Activated CD8-positive, alpha-beta memory T cell treated with anti-CD3 and anti-CD28 coated beads, Interleukin-2, amount 50 U/mL, for 48 hours (primary cell): ENCODE data around the gene MICOS13.
"Not testable (repeated sequence)": the region's sequence is repeated elsewhere in the genome, so short reads cannot be mapped to it uniquely, and the experiment has no call there.

ENCODE experiments used
- DNase-seq: peaks from one replicate; pipeline ENCODE4 v3.0.0-alpha.2; 2020

Gene MICOS13, protein sequence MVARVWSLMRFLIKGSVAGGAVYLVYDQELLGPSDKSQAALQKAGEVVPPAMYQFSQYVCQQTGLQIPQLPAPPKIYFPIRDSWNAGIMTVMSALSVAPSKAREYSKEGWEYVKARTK

DNA sequence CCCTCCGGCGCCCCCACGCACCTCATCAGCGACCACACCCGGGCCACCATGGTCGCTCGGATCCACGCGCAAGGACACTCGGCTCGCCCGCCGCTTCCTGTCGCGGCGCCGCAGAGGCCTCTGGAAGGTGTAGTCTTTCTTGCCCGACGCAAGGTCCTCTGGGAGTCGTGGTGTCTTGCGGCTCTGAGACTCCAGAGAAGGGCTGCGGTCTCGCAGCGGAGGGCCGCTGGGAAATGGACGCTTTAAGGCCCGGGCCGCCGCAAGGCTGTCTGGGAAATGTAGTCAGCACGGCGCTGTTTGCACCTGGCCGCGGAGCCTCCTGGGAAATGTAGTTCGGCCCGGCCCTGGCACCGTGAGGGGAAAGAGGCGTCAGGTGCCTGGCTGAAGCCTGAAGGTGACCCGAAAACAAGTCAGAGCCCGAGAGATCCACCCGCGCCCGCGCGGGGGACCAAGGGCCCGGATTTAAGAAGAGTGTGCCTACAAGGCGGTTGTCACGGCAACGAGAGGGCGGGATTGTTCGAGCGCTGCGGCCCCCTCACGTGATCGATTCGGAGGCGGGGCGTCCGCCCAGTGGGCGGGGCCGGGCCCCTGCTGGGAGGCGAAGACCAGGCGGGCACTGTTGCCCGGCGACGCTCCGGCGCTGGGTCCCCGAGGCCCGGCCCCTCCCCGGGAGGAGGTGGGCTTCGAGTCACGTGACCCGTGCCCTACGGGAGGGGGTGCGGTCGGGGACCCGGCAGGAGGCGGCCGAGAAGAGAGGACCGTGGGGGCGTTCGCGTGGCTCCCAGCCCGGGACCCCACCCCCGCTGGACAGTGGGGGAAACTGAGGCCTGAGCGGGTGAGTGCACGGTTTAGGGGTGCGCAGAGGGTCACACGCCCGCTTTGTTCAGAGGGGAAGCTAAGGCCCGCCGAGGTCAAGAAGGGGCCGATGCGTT, at the start of gene MICOS13, which contains the start of gene HSD11B1L:
MICOS13 (minus strand) TSS at position 80 of the 932 bp plus-strand sequence; CDS start at position 50, 30 bp downstream.
HSD11B1L (plus strand) TSS at position 591 of the 932 bp plus-strand sequence. CDS start 3,806 bp downstream, outside the sequence.
- DNase-seq: peak; percentile 99

DNA sequence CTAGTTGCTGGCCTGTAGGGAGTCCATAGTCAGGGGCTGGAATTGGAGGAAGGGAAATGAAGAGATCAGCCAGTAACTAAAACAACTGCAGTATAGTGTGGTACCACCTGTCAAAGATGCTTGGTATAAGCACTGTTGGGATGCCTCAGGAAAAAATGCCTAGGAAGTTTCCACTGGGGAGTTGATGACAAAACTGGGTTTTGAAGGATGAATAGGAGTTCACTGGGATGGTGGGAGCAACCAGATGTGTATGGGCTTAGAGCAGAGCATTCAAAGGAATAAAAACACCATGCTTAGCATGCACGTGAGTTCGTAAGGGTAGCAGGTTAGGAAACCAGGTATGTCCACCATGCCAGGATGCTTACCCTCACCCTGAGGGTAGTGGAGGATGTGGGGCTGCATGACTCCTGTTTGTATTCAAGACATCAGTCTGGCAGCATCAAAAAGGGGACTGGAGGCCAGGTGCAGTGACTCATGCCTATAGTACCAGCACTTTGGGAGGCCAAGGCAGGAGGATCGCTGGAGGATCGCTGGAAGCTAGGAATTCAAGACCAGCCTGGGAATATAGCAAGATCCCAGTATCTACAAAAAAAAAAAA, 47.2 kb upstream of the MICOS13 start:
- no peak for DNase-seq

DNA sequence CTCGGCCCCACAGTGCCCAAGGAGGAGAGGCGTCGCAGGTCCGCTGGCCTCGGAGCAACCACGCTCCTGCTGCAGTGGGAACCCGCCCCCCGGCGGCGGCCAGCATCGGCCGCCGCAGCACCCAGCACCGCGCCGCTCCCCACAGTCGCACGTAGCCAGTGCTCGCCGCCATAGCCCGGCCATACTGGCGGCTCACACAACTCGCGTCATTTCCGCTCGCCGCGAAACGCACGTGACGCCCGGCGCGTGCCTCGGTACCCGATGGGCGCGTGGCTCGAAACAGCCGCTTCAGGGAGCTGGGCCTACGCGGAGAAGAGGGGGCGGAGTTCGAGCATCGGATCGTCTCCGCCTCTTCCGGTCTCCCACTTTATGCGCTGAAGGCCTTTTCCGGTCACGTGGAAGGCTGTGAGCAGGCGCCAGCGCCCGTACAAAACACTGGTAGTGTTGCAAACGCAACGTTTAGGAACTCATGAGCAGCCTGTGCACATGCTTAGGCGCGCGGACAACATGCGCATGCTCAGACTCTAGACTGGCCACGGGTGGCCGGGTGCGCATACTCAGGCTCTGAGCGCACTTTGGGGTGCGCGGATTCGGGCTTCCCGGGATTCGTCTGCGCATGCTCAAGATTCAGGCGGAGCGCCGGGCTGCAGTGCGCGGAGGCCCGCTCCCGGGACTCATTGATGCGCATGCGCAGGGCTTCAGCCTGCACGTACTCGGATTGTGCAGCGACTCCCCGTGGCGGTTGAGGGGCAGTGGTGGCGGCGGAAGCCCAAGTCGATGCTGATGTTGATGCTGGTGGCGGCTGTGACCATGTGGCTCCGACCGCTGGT, 39.9 kb upstream of the MICOS13 start, which contains the start of the genes CATSPERD and LONP1:
CATSPERD (plus strand) TSS at position 677 of the 830 bp plus-strand sequence; CDS start at position 778, 101 bp downstream.
LONP1 (minus strand) TSS at position 186 of the 830 bp plus-strand sequence; CDS start at position 172, 14 bp downstream.
- DNase-seq: peak; percentile 99

DNA sequence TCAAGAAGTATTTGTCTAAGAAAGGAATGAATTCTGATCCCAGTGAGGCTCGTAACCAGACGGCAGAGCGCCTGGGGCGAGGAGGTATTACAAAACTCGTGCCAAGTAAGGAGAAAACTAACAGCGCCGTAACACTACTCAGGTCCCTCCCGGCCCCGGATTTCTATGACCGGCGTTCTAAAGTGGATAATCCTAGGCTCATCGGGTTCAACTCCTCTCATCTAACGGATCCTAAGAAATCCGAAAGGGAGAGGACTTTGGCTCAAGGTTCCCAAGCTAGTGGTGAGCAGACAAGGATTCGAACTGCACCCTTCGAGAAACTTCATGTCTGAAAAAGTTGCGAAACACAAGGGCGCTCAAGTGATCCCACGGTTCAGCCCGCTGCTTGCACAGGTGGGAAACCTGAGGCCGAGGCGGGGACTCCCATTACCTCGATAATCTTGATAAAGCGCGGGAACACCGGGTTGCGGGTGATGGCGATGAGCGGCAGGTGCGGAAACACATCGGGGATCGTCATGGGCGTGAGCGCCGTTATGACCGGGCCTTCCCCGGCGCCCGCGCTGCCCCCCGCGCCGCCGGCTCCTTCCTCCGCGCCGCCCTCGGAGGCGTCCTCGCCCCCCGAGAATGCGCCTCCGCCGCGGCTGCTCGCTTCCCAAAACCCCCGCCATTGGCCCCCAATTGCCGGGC, 39.1 kb upstream of the MICOS13 start:
- DNase-seq: peak; percentile 73

DNA sequence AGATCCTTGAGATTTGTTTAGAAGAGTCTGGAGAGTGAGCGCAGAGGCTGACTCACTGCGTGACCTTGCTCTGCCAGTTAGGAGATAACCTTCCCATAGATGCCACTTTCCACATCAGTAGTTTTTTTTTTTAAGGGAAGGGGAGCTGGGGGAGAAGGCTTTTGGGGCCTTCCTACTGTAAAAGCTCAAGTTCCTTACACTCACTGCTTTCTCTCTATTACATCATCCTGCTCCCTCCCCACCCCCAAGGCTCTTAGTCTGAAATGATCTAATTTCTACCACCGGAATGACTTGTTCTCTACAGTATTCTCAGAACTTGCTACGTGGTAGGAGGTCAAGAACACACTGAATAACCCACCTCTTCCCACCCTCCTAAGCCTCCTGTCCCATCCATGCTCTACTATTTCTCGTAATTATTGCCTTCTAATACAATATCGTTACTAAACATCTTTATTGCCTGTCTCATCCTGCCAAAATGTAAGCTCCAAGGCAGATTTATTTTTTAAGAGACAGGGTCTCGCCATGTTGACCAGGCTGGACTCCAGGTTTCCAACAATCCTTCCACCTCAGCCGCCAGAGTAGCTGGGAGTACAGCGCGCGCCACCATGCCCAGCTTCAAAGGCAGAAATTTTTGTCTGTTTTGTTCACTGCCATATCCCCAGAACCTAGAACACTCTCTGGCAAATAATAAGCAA, 38.4 kb upstream of the MICOS13 start:
- peak; percentile 60 for DNase-seq

DNA sequence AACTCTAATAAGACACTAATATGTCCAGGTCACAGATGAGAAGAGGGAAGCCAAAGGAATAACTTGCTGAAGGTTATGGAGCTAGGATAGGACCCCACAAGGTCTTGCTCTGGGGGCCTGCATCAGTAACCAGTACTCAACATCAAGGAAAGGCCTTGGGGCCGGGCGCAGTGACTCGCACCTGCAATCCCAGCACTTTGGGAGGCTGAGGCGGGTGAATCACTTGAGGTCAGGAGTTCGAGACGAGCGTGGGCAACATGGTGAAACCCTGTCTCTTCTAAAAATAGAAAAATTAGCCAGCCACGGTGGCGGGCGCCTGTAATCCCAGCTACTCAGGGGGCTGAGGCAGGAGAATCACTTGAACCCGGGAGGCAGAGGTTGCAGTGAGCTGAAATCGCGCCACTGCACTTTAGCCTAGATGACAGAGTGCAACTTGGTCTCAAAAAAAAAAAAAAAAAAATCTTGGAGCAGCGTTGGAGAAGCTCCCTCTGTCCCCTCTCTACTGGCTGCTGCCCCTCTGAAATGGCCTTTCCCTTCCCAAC, 37.8 kb upstream of the MICOS13 start:
- peak; percentile 83 for DNase-seq

DNA sequence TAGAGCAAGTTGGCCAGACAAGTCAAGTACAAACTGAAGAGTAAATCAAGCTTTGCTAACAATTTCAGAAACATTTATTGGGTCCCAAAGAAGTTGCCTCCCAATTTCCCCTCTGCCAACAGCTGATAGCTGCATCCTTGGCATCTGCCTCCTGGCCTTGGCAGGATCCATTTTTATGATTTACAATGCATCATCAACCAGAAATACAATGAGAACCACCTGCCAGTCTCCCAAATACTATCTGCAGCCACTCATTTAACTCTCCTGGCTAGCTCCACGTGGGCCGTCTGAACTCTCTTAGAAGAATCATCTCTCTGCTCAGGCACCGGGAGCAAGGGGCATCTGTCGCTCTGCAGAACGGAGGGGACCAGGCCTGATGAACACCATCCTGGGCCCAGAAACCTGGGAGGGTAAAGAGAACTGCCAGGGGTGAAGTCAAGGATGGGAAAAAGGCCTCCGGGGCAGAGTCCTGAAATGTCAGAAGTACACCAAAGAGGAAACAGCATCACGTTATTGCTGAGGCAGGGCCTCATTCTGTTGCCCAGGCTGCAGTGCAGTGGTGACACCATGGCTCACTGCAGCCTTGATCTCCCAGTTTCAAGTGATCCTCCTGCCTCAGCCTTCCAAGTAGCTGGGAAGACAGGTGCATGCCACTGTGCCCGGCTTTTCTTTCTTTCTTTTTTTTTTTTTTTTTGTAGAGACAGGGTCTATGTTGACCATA, 37.1 kb upstream of the MICOS13 start:
- DNase-seq: no peak

DNA sequence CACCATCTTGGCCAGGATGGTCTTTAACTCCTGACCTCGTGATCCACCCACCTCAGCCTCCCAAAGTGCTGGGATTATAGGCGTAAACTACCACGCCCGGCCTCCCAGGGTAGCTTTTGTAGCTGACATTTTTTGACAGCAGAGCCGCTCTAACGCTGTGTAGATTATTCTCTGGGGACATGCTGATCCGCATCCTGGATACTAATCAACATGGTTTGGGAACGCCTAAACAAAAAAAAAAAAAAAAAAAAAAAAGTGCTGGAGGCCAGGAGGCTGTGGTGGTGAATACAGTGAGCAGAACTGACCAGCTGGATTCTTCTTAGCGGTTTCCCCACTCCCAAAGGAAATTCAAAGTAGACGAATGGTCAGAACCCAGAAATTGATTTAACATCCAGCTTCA, 34.5 kb upstream of the MICOS13 start:
- DNase-seq: no peak

DNA sequence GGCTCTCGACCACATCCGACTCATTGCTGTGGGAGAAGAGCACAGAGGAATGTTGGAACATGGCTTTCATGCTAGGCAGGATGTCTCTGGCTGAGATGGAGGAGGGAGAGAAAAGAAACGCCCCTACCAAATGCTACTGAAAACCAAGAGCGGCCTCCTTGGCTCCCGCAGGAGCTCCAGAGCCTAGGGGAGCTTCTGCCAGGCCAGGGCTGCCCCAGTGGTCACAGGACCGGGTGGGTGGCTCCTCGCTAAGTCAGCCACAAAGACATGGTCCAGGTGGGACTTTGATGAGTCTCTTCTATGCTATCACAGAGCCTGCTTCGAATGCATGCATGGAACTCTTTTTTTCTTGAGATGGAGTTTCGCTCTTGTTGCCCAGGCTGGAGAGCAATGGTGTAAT, 32.9 kb upstream of the MICOS13 start:
- DNase-seq: no peak

DNA sequence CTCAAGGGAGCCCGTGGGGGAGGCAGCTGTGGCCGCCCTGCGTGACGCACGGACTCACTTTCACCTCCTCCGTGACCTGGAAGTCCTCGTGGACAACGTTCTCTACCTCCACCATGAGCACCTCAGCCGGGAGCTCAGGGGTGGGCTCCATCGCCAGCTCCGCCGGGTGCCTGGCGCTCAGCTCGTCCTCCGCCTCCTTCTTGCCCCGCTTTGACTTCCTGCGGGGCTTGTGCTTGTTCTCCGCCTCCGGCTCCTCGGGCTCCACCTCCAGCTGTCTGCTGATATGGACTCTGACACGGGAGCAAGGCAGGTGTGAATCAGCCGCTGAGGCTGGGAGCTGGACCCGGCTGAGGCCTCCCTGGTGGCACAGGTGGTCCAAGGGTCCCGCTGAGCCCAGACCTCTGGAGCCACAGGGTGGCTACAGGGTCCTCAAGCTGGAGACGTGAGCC, 31.4 kb upstream of the MICOS13 start:
- no peak for DNase-seq

DNA sequence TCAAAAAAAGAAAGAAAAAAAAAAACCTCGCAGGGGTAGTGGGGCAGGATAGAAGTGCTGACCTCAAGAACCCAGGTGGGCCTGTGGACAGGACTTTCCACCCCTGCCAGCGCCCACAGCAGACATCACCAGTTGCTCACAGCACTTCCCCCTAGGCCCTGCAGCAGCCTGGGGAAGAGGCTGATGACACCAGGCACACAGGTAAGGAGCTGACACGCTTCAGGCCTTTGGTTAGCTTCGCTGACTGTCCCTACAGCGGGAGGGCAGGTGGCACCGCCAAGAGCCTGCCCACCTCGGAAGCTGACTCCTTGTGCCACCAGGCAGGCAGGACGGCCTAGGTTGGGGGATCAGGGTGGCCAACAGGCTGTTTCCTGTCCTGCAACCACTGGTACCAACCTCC, 30.7 kb upstream of the MICOS13 start:
- DNase-seq: no peak

DNA sequence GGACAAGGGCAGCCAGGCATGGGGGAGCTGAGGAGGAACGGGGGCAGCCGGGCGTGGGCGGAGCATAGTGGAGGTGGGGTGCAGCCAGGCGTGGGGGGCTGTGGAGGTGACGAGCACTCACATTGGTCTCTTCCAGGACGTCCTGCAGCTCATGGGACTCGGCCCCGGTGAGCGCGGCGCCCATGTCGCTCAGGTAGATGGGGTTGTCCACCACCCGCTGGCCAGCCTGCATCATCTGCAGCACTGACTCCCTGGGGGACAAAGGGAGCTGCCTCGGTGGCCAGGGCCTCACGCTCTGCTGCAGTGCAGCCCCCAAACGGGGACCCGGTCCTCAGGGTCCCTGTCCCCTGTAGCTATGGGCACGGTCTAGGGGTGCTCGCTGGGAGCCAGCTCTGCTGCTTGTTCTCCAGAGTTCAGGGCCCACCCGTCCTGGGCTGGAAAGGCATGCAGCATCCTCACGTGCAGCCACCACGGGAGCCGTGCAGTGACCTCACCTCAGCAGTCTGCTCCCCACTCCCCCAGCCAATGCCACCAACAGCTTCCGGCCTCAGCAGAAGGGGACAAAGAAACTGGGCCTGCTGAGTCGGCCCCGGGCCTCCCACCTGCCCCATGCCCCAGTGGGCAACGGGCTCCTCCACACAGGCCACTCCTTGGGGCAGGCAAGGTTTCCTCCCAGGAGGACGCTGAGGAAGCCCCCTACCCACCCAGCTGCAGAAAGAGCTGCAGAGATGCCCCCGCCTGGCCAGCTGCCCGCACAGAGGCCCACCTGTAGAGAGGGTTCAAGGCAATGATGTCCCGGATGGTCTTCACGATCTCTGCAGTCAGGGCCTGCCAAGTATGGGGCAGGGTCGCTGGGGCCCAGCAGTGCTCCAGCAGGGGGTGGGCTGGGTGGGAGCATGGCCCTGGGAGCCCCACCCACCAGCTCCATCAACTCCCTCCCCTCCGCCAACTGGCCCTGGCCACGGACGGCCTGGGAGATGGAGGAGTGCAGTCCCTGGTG, 27.6 kb upstream of the MICOS13 start:
- DNase-seq: no peak

DNA sequence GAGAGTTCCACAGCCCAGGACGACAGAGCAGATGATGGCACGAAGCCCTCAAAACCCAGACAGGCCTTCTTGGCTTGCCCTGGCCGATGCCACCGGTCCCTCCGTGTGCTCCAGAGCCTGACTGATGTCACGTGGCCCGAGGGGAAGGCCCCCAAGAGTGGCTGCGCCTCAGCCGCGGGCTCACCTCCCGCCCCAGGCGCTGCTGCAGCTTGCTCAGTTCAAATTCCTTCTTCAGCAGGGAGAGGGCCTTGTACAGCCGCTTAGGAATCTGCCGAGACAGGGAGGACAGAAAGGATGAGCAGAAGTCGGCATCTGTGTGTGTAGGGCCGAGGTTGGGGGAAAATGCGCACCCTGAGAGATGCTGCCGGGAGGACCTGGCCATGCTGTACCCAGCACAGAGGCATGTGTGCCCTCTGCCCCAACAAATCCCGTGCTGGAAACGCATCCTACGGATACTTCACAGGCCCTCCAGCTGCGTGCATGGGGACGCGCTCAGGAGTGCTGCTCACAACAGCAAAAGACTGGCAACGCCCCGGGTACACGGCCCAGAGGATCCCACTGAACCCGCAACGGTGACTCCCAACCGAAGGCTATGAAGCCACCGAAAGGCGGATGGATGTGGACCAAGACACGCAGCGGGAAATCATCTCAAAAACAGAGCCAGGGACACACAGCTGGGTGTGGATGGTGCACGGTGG, 26.7 kb upstream of the MICOS13 start:
- DNase-seq: no peak

DNA sequence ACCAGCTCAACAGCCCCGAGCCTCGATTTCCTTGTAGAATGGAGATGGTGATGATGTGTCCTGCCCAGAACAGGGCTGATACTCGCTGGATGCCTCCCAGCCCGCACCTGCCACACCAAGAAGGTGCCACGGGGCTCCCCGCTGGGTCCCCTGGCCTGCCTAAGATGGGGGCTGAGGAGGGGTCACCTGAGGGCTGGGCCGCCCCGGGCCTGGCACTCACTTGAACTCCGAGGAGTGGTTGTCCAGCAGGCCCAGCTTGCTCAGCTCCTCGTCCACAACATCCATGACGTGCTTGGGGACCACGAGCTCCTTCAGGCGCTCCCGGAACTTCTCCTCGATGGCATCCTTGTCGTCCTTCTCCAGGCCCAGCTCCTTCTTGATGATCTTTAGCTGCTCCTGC, 25.2 kb upstream of the MICOS13 start:
- DNase-seq: no peak

DNA sequence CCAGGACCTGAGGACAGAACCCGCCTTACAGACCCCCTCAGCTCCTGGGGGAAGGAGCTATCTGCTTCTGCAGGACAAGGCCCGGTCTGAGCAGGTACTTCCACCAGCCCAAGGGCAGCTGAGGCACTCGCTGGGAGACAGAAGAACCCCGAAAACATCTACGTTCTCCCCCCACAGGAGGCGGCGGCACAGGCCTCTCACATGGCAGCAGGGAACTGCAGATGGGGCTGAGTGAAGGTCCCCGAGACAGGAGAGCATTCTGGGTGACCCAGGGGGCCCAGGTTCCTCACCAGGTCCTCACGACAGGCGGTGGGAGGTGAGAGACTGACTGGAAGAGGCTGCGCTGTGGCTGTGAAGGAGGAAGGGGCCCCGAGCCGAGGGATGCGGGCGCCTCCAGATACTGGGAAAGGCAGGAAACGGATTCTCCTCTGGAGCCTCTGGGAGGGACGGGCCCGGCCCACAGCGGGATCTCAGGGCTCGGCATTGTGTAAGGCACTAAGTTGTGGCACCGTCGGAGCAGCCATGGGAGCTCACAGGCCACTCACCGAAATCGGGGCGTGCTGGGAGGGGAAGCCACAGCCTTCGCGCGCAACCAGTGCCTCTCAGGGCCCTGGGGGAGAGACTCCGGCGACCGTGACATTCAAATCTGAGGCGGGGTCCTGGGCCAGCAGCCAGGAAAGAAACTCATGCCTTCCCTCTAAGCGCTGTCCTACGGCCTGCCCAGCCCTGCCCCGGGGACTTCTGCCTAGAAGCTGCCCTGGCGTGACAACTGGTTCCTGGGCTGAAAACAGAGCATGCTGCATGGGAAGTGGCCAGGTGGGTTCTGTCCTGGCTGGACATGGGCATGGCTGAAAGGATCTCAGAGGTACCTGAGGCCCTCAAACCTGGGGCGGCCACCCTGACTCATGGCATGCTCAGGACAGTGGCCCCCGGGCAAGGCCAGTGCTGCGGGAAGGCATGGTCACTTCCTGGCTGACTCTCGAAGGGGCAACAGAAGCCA, 23.8 kb upstream of the MICOS13 start:
- DNase-seq: no peak

DNA sequence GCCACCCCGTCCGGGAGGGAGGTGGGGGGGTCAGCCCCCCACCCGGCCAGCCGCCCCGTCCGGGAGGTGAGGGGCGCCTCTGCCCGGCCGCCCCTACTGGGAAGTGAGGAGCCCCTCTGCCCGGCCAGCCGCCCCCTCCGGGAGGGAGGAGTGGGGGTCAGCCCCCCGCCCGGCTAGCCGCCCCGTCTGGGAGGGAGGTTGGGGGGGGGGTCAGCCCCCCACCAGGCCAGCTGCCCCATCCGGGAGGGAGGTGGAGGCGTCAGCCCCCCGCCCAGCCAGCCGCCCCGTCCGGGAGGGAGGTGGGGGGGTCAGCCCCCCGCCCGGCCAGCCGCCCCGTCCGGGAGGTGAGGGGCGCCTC, 21.7 kb upstream of the MICOS13 start:
- DNase-seq: not testable (repeated sequence)
